GM18508 (cell line): Measurements from ENCODE around the gene DAND5.

ENCODE experiments used
- ATAC-seq: cut with Tn5 transposase; IDR thresholded peaks from one replicate; pipeline ENCODE4 v1.9.1; 2021; ENCODE audit warnings: moderate number of reproducible peaks; ENCODE audit not compliant: insufficient read depth, unreplicated experiment

DAND5 gene

GRCh38 chr19:12969292-12969988 is at the start of gene DAND5:
TSS of gene DAND5 (plus strand) at chr19:12969576. CDS start at chr19:12969661, 85 bp downstream.
- no peak for ATAC-seq

- ATAC-seq: no peak
Observed at GRCh38 chr19:12921047-12921446, 48.3 kb upstream of the DAND5 start.

DNA sequence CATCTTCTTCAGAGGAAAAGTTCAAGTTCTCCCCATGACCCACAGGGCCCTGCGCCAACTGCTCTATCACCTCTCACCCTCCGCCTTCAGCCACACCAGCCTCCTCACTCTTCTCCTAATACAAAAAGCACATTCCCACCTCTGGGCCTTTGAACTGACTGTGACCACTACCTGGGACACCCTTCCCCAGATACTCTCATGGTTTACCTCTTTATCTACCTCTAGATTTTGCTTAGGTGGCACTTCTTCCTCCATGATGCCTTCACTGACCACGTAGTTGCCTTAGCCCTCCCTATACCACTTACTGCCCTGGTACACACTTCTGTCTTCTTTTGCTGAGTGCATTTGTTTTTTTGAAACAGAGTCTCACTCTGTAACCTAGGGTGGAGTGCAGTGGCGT is 46.4 kb upstream of the DAND5 start:
- no peak for ATAC-seq

DNA sequence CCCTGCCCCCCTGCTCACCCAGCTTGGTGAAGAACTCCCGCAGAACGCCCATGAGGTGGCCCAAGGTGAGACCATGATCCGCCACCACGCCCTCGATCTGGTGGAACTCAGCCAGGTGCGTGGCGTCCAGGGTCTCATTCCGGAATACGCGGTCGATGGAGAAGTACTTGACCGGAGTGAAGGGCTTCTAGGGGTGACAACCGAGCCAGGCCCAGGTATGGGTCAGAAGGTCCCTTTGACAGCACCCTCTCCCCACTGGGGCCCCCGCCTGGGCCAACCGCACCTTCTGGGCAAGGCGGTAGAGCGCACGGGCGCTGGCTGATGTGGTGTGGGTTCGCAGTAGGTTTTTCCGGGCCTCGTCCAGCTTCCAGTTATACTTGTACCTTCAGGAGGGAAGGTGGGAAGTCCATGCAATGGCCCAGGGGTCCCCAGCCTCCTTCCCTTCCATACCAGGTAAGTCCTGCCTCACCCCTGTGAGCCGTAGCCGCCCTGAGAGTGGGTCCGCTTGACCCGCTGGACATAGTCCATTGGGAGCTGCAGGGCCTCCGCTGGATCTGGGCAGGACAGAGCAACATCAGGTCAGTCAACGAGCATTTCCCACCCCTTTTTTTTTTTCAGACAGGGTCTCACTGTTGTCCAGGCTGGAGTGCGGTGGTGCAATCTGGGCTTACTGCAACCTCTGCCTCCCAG is 44.6 kb upstream of the DAND5 start:
- no peak for ATAC-seq

DNA sequence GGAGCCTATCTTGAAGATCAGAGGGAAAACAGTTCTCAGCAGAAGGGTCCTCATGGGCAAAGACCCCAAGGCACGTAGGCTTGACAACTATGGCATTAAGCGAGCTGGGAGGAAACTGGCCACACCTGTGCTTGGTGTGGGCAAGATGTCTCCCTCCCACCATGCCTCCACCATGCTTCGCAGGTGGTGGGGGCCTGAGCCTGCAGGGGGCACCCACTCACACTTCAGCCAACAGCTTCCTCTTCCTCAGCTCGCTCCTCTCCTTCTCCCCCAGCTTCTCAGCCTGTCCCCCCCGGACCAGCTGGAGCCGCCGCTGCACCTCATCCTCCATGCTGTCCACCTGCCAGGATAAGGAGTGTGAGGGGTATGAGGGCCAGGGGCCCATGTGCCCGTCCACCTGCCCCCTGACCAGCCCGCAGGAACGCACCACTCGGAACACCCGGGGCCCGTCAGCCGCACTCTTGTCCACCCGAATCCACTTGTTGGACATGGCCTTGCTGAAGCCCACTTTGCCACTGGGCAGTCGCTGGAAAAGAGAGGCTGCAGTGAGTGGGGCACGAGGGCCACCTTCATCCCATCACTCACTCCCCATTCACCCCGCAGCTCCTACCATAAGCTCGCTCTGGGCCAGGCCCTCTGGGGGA is 39.3 kb upstream of the DAND5 start:
- ATAC-seq: no peak

DNA sequence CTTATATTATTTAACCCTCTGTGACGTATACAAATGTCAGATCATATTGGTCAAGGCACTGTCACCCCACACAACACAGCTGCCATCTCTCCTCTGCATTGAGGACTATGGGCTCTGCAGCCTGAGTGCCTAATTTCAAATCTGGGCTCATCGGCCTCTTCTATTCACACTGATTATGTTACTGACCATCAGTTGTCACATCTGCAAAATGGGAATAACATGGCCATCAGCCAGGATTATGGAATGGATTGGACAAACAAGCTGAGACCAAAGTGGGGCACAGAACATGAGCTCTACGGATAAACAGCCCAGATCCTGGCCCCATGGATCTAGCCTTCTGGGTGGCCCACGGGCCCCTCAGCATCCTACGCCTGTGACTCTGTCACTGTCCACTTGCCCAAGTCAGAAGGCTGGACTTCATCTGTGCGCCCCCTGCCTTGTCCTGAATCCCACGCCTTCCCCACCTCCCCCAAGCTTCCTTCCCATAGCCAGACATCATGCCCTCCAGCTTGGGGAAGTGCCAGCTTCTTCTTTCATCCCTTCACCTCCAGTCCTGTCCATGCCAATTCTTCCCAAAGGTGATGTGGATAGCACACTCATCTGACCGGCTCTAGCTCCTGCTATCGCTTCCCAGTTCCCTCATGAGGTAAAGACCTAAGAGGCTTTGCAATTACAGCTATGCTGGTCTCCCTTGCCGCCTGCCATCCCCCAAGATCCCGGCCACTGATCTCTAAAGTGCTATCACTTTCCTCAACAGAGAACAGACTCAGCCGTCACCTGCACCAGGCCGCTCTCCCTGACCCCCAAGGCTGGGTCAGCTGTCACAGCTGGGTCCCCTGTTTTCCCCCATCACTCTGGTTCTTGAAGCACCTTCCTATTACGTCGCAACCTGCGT is 36.7 kb upstream of the DAND5 start:
- no peak for ATAC-seq

GRCh38 chr19:12933287-12934072 is 35.9 kb upstream of the DAND5 start, which contains the start of gene FARSA:
TSS of gene FARSA (minus strand) at chr19:12933711. CDS start at chr19:12933696, 15 bp downstream.
- ATAC-seq: no peak

GRCh38 chr19:12935071-12935470 is 34.3 kb upstream of the DAND5 start:
- no peak for ATAC-seq

DNA sequence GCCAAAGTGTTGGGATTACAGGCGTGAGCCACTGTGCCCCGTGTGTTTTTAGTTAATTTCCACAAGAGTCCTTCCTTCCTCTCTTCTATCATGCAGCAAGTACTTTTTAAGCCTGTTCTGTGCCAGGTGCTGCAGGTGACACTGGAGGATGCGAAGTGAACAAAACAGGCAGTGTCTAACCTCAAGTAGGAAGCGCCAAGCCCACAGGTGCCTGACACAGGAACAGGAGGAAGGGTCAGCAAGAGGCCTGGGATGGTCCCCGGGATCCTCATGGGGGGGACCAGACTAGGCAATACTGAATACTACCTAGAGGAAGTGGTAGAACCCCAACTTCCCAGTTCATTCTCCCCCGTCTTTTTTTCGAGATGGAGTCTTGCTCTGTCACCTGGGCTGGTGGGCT is 32.8 kb upstream of the DAND5 start:
- ATAC-seq: no peak

DNA sequence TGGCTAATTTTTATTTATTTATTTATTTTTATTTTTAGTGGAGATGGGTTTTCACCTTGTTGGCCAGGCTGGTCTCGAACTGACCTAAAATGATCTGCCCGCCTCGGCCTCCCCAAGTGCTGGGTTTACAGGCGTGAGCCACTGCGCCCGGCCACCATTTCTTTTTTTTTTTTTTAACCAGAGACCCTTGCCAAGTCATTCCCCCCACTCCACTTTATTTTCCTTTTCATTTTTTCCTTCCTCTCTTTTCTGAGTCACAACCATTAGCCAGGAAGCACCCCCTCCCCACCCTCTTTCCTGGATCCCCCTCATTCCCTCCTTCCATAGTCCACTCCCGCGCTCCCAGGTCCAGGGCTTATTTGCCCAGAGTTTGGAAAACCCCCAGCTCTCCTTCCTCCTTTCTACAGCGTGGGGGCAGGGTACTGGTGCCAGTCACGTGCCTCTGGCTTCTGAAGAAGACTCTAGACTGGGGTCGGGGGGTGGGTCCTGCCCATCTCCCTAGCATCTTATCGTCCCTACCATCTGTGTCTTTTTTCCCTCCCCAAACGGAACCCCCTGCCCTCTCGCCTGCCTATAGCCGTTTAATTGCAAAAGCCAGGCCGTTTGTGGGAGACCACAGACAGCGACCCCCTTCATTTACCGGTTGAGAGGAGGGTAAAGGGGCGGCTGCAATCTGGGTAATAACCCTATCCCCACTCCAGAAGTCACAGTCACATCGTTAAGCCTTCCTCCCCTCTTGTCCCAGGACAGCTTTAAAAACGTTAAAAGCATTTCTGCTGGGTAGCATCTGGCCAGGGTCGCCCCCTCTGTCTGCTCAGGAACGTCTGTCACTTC is 32.1 kb upstream of the DAND5 start:
- ATAC-seq: no peak

DNA sequence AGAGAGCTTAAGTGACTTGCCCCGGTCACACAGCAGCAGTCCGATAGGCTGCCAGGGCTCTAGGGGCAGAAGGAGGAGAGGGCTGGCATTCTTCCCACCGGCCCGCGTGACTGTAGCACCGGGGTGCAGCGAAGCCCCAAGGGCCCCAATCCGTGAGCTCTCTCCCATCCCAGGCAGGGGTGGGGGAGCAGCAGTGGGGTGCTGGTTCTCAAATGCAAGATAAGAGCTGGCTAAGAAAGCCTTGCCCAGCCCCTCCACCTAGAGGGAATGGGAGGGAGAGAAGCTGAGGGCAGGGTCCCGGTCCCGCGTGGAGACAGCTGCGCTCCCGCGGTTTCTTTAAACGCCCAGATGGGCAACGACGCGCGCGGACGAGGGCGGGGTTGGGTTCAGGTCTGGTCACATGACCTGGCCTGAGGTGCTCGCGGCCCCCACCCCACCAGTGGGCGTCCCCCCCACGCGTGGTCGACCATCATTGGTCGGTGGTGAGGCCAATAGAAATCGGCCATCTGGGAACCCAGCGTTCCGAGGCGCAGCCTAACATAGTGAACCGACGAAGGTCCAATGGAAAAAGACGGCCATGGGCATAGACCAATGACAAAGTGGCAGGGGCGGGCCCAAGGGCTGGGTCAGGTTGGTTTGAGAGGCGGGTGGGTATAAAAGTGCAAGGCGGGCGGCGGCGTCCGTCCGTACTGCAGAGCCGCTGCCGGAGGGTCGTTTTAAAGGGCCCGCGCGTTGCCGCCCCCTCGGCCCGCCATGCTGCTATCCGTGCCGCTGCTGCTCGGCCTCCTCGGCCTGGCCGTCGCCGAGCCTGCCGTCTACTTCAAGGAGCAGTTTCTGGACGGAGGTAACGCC is 31.2 kb upstream of the DAND5 start, which contains the start of gene CALR:
CALR (plus strand) TSS at position 683 of the 852 bp plus-strand sequence; CDS start at position 754, 71 bp downstream.
- peak; percentile 49 for ATAC-seq

GRCh38 chr19:12938779-12939601 is 30.4 kb upstream of the DAND5 start:
- ATAC-seq: no peak

GRCh38 chr19:12939975-12940423 is 29.4 kb upstream of the DAND5 start:
- no peak for ATAC-seq

DNA sequence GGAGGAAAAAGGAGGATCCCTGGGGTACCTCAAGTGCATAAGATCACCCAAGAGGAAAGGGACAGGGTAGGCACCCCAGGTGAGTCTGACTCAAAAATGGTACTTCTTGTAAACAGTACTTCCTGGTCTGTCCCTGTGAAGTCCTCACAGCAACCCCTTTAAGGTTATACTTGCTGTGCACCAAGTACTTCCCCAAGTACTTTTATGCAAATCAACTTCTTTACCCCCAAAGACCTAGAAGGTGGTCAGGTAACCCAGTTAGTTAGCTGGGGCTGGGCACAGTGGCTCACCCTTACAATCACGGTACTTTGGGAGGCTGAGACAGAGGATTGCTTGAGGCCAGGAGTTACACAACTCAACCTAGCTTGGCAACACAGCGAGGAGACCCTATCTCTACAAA is 28.5 kb upstream of the DAND5 start:
- no peak for ATAC-seq

DNA sequence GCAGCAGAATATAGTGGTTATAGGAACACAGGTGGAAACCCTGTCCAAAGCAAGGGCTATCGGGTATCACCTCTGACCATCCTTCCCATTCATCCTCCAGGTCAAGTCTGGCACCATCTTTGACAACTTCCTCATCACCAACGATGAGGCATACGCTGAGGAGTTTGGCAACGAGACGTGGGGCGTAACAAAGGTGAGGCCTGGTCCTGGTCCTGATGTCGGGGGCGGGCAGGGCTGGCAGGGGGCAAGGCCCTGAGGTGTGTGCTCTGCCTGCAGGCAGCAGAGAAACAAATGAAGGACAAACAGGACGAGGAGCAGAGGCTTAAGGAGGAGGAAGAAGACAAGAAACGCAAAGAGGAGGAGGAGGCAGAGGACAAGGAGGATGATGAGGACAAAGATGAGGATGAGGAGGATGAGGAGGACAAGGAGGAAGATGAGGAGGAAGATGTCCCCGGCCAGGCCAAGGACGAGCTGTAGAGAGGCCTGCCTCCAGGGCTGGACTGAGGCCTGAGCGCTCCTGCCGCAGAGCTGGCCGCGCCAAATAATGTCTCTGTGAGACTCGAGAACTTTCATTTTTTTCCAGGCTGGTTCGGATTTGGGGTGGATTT is 25.8 kb upstream of the DAND5 start:
- no peak for ATAC-seq

- ATAC-seq: no peak
Observed at GRCh38 chr19:12944104-12944674, 25.2 kb upstream of the DAND5 start.
